Measurements from ENCODE around the gene DCAF6.
A peak's percentile ranks its signal among the peaks of the same experiment; 100 is the strongest.

Gene DCAF6

DNA sequence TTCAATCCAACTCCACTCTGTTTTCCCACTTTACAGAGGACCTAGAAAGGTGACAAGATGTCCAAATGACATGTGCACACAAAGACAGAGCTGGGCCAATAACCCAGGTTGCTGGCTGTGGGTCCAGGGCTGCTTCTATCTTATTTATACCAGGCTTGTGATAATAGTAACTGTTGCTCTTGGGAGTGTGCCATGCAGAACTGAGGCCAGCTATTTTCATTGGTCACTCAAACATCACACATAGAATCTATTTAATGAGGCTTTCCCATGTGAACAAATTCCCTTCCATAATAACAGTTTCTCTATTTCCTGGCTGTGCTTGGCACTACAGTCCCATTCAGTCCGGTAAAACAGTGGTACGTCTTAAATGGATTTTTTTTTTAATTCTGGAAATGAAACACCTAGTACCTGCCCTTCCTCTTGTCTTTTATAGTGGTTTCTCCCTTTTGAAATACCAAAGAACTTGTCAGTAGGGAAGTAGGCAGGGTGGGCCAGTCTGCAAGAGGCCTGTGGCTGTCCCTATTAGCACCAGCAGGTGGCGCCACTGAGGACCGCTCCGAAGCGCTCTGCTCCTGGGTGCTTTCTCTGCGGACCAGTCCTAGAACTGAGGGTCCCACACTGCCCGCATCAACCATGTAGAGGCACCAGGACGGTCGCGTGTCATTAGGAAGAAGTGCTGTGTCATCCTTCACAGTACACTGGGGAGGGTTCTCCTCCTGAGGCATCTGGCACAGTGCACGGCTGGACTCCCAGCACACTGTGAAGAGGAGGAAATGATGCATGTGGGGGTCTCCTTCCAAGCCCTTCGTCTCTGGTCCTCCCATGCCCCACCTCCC lies 148.1 kb downstream of the DCAF6 start:
- Histone ChIP-seq H3K27ac (ENCODE audit: low read length) (no peak overlapping the region), H3K9ac (ENCODE audit: low read length) (no peak overlapping the region), H3K4me2 (ENCODE audit: low read length) (peak overlapping the region; percentile 42), H3K36me3 (replicated peaks; ENCODE audit: low read depth, low read length) (no peaks in the 10 kb centered on the region), H3K27me3 (ENCODE audit: low read depth, low read length) (no peaks in the 10 kb centered on the region), H3K9me3 (ENCODE audit: insufficient read depth, low read length) (no peaks in the 10 kb centered on the region), H2AFZ (ENCODE audit: low read depth, low read length) (no peak overlapping the region), H3K4me1 (ENCODE audit: low read length) (peaks cover 3% of the 10 kb centered on the region; the same call in 1 of the 2 replicates), H4K20me1 (ENCODE audit: insufficient read depth, low read length) (no peaks in the 10 kb centered on the region), H3K79me2 (ENCODE audit: low read length) (no peaks in the 10 kb centered on the region), H3K4me3 (ENCODE audit: low read length) (peak overlapping the region; percentile 14)
- TF ChIP-seq, protein P1, sequence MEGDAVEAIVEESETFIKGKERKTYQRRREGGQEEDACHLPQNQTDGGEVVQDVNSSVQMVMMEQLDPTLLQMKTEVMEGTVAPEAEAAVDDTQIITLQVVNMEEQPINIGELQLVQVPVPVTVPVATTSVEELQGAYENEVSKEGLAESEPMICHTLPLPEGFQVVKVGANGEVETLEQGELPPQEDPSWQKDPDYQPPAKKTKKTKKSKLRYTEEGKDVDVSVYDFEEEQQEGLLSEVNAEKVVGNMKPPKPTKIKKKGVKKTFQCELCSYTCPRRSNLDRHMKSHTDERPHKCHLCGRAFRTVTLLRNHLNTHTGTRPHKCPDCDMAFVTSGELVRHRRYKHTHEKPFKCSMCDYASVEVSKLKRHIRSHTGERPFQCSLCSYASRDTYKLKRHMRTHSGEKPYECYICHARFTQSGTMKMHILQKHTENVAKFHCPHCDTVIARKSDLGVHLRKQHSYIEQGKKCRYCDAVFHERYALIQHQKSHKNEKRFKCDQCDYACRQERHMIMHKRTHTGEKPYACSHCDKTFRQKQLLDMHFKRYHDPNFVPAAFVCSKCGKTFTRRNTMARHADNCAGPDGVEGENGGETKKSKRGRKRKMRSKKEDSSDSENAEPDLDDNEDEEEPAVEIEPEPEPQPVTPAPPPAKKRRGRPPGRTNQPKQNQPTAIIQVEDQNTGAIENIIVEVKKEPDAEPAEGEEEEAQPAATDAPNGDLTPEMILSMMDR (IDR thresholded peaks at IDR 0.05; ENCODE audit: low read depth, low read length): peak; percentile 98
- no peak for TF ChIP-seq EZH2phosphoT487 (IDR thresholded peaks at IDR 0.05; ENCODE audit: low read depth)

DNA sequence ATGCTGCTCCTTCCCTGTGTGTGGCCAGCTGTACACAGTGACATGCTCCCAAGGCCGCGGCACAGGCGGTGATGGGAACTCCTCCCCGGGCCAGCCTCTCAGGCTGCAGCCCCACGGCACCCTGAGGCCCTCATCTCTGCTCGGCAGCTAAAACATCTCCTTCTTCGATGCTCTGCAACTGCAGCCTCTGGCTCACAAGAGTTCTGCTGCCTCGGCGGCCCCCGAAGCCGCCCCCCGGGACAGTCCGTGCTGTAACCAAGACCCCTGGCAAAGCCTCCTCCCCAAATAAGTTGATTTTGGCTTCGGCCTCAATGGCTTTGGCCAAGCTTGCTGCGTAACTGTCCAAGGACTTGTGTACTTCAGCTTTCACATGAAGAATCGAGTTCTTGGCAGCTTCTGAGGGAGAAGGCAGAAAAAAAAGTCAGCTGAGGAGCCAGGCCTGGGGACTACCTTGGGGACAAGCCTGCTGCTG lies 149.0 kb downstream of the DCAF6 start:
- H3K27ac ChIP-seq (ENCODE audit: low read length): no peak overlapping the region
- H3K4me3 ChIP-seq (ENCODE audit: low read length): no peak overlapping the region
- no peaks in the 10 kb centered on the region for H3K36me3 ChIP-seq (replicated peaks; ENCODE audit: low read depth, low read length)
- no peaks in the 10 kb centered on the region for H3K79me2 ChIP-seq (ENCODE audit: low read length)
- peaks cover 3% of the 10 kb centered on the region; the same call in 1 of the 2 replicates for H3K4me1 ChIP-seq (ENCODE audit: low read length)
- TF ChIP-seq EZH2phosphoT487 (IDR thresholded peaks at IDR 0.05; ENCODE audit: low read depth): no peak
- TF ChIP-seq, protein P1 (IDR thresholded peaks at IDR 0.05; ENCODE audit: low read depth, low read length): no peak
- no peaks in the 10 kb centered on the region for H4K20me1 ChIP-seq (ENCODE audit: insufficient read depth, low read length)
- no peak overlapping the region for H2AFZ ChIP-seq (ENCODE audit: low read depth, low read length)
- no peaks in the 10 kb centered on the region for H3K9me3 ChIP-seq (ENCODE audit: insufficient read depth, low read length)
- H3K27me3 ChIP-seq (ENCODE audit: low read depth, low read length): no peaks in the 10 kb centered on the region
- no peak overlapping the region for H3K9ac ChIP-seq (ENCODE audit: low read length)
- H3K4me2 ChIP-seq (ENCODE audit: low read length): no peak overlapping the region

DNA sequence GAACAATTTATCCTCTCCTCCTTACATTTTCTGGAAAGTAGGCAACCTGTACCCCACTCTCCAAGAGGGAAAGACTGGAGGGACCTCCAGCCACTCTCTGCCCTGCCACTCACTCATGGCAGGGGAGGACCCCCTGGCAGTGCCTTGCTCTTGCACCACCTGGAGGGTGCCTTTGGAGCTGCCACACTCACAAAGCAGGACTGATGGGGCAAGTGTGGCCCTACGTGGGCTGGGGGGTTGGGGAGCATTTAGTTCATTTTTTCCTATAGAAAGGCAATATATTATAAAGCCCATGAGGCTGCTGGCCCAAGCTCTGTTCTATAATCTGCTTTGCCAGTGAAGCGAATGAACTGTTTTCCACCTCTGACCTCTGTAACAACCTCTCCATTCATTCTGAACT lies 150.0 kb downstream of the DCAF6 start:
- H3K4me2 ChIP-seq (ENCODE audit: low read length): no peak overlapping the region
- H3K4me3 ChIP-seq (ENCODE audit: low read length): no peak overlapping the region
- TF ChIP-seq, protein P1 (IDR thresholded peaks at IDR 0.05; ENCODE audit: low read depth, low read length): peak; percentile 28; the same call in 1 of the 2 replicates
- no peak for TF ChIP-seq EZH2phosphoT487 (IDR thresholded peaks at IDR 0.05; ENCODE audit: low read depth)
- H3K9ac ChIP-seq (ENCODE audit: low read length): no peak overlapping the region
- peaks cover 3% of the 10 kb centered on the region; the same call in 1 of the 2 replicates for H3K4me1 ChIP-seq (ENCODE audit: low read length)
- H4K20me1 ChIP-seq (ENCODE audit: insufficient read depth, low read length): no peaks in the 10 kb centered on the region
- H3K79me2 ChIP-seq (ENCODE audit: low read length): no peaks in the 10 kb centered on the region
- no peak overlapping the region for H2AFZ ChIP-seq (ENCODE audit: low read depth, low read length)
- H3K27ac ChIP-seq (ENCODE audit: low read length): no peak overlapping the region
- no peaks in the 10 kb centered on the region for H3K9me3 ChIP-seq (ENCODE audit: insufficient read depth, low read length)
- no peaks in the 10 kb centered on the region for H3K36me3 ChIP-seq (replicated peaks; ENCODE audit: low read depth, low read length)
- H3K27me3 ChIP-seq (ENCODE audit: low read depth, low read length): no peaks in the 10 kb centered on the region

- Histone ChIP-seq H3K4me3 (ENCODE audit: low read length) (no peak overlapping the region), H3K4me1 (ENCODE audit: low read length) (peaks cover 3% of the 10 kb centered on the region; the same call in 1 of the 2 replicates), H3K9me3 (ENCODE audit: insufficient read depth, low read length) (no peaks in the 10 kb centered on the region), H3K79me2 (ENCODE audit: low read length) (no peaks in the 10 kb centered on the region), H3K36me3 (replicated peaks; ENCODE audit: low read depth, low read length) (no peaks in the 10 kb centered on the region), H2AFZ (ENCODE audit: low read depth, low read length) (no peak overlapping the region), H3K4me2 (ENCODE audit: low read length) (no peak overlapping the region), H4K20me1 (ENCODE audit: insufficient read depth, low read length) (no peaks in the 10 kb centered on the region), H3K27me3 (ENCODE audit: low read depth, low read length) (no peaks in the 10 kb centered on the region), H3K9ac (ENCODE audit: low read length) (no peak overlapping the region), H3K27ac (ENCODE audit: low read length) (no peak overlapping the region)
- no peak for TF ChIP-seq EZH2phosphoT487 (IDR thresholded peaks at IDR 0.05; ENCODE audit: low read depth)
- TF ChIP-seq, protein P1 (IDR thresholded peaks at IDR 0.05; ENCODE audit: low read depth, low read length): no peak
These were observed 151.2 kb downstream of the DCAF6 start for GRCh38 chr1:168087696-168088095.
